Heart left ventricle (tissue), 13 donors: Measurements from ENCODE around the gene SMIM45.

Experiments
- POLR2A ChIP-seq, 2 donors: fragments of 450-650 bp; IDR thresholded peaks; one replicate each; pipeline ENCODE4 v1.6.1; 2017; ENCODE audit warnings: antibody characterized with exemption in 2 of 2, mild to moderate bottlenecking in 2 of 2, moderate library complexity in 2 of 2
- TF ChIP-seq, protein P1 (sequence below), 12 donors: fragments of 200-600 bp; sonication (generic) in 4 of 12; IDR thresholded peaks; one replicate each; pipeline versions ENCODE4 v1.5.0 to v1.8.0; 2018 to 2022; ENCODE audit warnings: antibody characterized with exemption in 12 of 12, mild to moderate bottlenecking in 5 of 12
- donor health status: ischemic (EF 13 %, LVEDD 7.1; RV severe dilation, severe dysfunction).
- donor health status: DM: no; HTN: yes; CAD: no.
- donor health status: DM: no; HTN: no; CAD: no.
- donor health status: ischemic (EF 25% LVEDD 6.9; RV normal size, moderate dysfunction).
- donor health status: ischemic (EF 25% LVEDD 5.7; RV mildly dilated, moderate dysfunction).
- donor health status: ischemic (EF 35%, LVEDD 5.7; RV mildly dilated, moderate dysfunction).
- donor health status: nonischemic (EF 11% LVEDD 7.7; RV severe dilation, severe dysfunction).
- donor health status: DM: yes; HTN: yes; CAD: no.
- donor health status: PGD.
- donor health status: ischemic (EF 29% LVEDD 5.4; RV normal size, mild dysfunction).
- donor health status: nonischemic (EF 23%, LVEDD 6.1; RV moderate dilation, normal function).

DNA sequence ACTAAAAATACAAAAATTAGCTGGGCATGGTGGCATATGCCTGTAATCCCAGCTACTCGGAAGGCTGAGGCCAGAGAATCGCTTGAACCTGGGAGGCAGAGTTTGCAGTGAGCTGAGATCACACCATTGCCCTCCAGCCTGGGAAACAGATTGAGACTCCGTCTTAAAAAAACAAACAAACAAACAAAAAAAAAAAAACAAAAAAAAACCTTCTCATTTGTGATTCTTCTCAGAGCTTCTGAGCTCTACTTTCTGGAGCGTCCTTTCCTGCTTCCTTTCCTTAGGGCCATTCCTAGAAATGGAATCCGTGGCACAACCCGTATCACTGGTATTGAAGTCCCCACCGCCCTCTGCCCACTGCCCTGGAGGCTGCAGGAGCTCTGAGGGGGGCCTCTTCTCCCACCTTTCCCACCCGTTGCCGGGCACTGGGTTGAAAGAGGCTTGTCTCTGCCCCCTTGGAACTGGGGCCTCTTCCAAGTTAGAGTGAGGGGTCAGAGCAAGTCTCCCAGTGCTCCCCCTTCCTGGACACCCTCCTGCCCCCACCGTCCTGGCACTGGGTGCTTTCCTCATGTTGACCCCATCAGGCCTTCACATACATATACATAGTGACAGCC, 35.1 kb upstream of the SMIM45 start:
- TF ChIP-seq POLR2A (IDR thresholded peaks at IDR 0.05): no peak
- TF ChIP-seq, protein P1, sequence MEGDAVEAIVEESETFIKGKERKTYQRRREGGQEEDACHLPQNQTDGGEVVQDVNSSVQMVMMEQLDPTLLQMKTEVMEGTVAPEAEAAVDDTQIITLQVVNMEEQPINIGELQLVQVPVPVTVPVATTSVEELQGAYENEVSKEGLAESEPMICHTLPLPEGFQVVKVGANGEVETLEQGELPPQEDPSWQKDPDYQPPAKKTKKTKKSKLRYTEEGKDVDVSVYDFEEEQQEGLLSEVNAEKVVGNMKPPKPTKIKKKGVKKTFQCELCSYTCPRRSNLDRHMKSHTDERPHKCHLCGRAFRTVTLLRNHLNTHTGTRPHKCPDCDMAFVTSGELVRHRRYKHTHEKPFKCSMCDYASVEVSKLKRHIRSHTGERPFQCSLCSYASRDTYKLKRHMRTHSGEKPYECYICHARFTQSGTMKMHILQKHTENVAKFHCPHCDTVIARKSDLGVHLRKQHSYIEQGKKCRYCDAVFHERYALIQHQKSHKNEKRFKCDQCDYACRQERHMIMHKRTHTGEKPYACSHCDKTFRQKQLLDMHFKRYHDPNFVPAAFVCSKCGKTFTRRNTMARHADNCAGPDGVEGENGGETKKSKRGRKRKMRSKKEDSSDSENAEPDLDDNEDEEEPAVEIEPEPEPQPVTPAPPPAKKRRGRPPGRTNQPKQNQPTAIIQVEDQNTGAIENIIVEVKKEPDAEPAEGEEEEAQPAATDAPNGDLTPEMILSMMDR (IDR thresholded peaks at IDR 0.05): no peak
